NCI-H2081 treated with DMSO at 0.1 percent for 48 hours (cell line): ENCODE data around the gene CPA4.

ENCODE experiments used
- DNase-seq: peaks from one replicate; lab custom pipeline; 2025; lab: John Stamatoyannopoulos, UW

Gene CPA4

GRCh38 chr7:130365511-130366441, 72.8 kb downstream of the CPA4 start:
- peak; percentile 100 for DNase-seq

- DNase-seq = no peak
Measured at GRCh38 chr7:130366564-130366963, 73.6 kb downstream of the CPA4 start.

DNA sequence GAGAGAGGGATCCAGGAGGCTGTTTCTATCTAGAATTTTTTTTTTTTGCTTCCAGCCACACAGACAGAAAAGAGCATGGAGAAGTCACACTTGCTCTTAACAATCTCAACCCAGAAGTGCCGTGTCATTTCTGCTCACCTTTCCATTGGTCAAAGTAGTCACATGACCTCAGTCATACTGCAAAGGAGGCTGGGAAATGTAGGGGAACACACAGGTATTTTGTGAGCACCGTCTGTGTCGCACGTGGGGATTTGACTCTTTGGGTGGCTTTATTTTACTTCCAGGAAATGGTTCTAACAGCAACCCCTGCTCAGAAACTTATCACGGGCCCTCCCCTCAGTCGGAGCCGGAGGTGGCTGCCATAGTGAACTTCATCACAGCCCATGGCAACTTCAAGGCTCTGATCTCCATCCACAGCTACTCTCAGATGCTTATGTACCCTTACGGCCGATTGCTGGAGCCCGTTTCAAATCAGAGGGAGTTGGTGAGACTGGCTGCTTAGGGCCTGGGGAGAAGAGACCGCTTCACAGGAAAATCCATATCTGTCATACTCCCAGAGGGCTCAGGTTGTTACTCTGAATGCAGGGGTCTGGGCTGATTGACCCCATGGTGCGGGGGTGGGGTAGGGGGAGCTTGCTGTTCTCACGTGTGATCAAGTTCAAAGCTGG, 74.3 kb downstream of the CPA4 start:
- DNase-seq = no peak

DNA sequence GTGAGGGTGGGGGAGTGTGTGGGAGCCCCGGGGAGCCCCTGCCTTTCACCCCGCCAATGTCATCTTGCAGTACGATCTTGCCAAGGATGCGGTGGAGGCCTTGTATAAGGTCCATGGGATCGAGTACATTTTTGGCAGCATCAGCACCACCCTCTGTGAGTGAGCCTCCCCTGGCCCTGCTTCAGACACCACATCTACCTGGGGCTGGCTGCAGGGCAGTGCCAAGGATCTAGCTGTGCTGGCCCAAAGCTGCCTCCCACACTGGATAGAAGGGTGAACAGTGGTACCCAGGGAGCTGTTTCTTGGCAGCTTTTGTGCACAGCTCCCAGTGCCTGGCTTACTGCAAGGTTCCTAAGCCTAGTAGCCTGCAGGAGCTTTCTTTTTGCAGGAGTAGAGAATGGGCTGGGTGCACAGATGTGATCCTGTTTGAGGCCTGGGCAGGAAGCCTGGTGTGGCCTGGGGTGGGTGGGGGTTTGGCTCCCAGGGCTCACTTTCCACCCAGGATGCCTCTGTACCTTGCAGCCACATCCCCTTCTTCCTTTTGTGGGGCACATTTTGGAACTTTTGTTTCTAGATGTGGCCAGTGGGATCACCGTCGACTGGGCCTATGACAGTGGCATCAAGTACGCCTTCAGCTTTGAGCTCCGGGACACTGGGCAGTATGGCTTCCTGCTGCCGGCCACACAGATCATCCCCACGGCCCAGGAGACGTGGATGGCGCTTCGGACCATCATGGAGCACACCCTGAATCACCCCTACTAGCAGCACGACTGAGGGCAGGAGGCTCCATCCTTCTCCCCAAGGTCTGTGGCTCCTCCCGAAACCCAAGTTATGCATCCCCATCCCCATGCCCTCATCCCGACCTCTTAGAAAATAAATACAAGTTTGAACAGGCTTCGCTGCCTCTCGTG, 75.1 kb downstream of the CPA4 start:
- DNase-seq = no peak

DNA sequence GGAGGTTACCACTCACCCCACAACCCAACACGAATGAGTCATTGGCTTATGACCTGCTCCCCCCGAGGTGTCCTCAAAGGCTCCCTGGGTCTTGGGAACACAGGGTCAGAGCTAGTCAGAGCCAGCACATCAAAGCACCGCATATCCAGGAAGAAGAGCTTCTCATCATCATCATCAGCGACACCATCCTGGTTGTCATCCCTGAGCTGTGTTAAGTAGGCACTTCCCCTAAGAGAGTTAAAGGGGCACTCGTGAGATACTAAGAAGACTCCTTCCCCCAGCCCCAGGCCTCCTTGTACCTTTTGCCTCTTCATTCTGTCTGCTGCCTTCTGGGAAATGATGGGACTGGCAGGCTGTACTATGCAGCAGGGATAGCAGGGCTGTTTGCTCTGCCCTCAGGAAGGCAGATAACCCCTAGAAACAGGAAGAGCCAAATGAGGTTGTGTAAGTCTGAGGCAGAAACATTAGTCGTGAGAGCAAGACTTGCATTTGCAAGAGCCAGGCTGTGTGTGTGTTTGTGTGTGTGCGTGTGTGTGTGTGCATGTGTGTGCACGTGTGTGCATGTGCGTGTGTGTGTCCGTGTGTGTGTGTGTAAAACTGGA, 76.2 kb downstream of the CPA4 start:
- DNase-seq = no peak

- no peak for DNase-seq
Measured at GRCh38 chr7:130369831-130370550, 77.0 kb downstream of the CPA4 start.

GRCh38 chr7:130371046-130371445, 78.1 kb downstream of the CPA4 start:
- no peak for DNase-seq

GRCh38 chr7:130372402-130373165, 79.6 kb downstream of the CPA4 start:
- DNase-seq = no peak
